ENCODE measurements around the gene CFAP298.
"Not testable (repeated sequence)": the region's sequence is repeated elsewhere in the genome, so short reads cannot be mapped to it uniquely, and the experiment has no call there.

Gene CFAP298, protein sequence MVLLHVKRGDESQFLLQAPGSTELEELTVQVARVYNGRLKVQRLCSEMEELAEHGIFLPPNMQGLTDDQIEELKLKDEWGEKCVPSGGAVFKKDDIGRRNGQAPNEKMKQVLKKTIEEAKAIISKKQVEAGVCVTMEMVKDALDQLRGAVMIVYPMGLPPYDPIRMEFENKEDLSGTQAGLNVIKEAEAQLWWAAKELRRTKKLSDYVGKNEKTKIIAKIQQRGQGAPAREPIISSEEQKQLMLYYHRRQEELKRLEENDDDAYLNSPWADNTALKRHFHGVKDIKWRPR

GRCh38 chr21:32612075-32612998 is at the start of gene CFAP298:
TSS of gene CFAP298 (minus strand) at chr21:32612377. CDS start at chr21:32612243, 134 bp downstream.
- DNase-seq: peak; percentile 92

DNA sequence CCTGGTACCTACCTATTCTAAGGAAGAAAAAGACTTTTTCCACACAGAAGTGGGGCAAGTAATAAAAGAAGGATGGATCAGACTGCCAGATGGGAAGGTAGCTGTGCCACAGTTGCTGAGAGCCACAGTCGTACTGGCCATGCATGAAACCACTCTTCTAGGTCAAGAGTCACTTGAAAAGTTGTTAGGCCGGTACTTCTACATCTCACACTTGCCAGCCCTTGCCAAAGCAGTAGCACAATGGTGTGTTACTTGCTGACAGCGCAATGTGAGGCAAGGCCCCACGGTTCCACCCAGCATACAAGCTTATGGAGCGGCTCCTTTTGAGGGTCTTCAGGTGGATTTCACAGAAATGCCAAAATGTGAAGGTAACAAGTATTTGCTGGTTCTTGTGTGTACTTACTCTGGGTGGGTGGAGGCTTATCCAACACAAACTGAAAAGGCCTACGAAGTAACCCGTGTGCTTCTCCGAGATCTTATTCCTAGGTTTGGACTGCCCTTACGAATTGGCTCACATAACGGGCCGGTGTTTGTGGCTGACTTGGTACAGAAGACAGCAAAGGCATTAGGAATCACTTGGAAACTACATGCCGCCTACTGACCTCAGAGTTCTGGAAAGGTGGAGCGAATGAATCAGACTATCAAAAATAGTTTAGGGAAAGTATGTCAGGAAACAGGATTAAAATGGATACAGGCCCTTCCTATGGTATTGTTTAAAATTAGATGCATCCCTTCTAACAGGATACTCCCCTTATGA is 49.0 kb upstream of the CFAP298 start:
- not testable (repeated sequence) for DNase-seq

DNA sequence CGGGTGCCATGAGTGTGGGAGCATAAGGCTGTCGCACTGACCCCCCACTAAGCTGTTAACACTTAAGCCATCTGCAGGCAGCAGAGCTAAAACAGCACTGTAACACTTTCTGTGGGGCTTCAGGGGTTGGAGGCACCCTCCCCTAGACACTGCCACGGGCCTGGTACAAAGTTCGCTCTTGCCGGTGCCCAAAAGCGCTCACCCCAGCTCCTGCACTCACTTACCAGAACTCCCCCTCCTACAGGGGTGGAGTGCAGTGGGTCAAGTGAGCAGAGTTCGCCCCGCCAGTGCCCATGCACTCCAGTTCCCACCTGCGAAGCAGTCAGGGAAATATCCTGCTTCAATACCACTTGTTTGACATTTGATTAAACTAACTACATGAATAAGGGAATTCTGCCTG is 46.3 kb upstream of the CFAP298 start:
- no peak for DNase-seq

DNA sequence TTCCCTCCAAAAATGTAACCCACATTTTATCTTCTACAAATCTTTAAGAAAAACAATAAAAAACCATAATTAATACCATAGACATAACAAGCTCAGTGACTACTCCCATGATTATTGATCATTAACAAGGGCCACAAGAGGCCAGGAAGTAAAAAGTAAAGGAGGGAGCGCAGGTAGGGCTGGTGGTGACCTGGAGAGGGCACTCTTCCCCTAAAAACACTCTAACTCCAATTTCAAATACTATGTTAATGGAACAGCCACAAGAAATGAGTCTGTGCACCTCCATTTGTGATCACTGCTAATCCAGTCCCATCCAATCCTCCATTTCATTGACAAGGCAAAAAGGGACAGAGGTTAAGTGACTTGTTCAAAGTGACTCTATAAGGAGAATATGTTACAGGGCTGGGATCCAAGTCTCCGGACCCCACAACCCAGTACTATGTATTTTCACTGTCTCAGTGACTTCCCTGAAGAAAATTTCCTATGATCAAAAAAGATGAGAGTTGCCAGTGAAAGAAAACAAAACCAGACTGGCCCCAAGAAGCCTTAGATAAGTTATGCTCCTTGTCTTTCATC is 41.2 kb upstream of the CFAP298 start:
- DNase-seq: peak; percentile 42

DNA sequence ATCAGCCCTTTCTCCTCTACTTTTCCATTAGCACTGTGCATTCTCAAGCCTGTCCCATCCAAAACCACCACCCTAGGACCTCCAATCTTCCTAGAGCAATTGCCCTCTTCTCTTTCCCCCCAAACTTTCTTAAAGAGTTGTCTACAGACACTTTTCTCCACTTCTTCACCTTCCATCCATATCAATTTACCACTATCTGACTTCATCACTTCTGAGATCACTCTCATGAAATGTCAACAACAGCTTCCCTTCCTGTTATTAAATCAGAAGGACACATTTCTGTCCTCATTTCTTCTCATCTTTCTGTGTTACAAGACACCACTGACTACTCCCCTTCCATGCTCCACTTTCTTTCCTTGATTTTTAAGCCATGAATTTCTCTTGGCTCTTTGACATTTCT is 36.0 kb upstream of the CFAP298 start:
- no peak for DNase-seq

DNA sequence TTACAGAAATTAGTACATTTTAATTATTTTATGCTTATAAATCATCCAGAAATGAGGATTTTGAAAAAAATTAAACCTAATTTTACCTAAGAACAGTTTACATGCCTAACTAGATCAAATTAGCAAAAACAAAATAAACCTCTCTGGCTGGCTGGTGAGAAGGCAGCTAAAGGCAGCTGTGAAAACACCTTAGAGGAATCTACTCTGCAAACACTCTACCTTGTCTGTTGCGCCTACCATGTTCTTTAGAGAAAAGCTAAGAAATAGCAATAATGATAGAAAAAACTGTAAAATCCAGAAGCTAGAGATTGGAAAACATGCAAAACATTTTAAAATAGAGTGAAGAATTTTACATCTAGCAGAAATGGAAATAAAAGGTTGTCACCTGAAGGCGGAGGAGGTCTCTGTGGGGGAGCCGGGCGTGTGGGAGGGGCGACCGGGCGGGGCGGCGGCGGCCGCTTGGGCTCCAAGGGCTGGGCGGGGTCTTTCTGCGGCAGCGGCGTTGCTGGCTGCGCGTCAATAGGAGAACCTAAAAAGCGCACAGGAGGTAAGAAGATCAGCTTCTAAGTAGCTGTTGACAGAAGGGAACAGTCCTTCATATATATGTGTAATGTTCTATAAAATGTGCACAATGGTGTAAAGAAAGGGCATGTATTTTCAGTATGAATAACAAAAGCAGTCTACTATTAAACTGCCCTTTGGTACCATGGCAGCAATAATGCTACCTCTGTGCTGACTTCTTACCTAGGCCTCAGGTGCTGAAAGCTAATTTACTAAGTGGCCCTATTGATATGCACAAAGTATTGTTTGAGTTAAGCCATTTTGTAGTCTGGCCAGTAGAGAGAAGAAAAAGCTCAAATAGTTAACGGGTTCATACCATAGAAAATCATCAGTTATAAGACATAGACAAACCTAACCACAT is 33.3 kb upstream of the CFAP298 start:
- DNase-seq: no peak

- DNase-seq: no peak
These were observed 29.8 kb upstream of the CFAP298 start for GRCh38 chr21:32641710-32642698.

GRCh38 chr21:32626621-32627196 is 14.5 kb upstream of the CFAP298 start:
- DNase-seq: no peak

DNA sequence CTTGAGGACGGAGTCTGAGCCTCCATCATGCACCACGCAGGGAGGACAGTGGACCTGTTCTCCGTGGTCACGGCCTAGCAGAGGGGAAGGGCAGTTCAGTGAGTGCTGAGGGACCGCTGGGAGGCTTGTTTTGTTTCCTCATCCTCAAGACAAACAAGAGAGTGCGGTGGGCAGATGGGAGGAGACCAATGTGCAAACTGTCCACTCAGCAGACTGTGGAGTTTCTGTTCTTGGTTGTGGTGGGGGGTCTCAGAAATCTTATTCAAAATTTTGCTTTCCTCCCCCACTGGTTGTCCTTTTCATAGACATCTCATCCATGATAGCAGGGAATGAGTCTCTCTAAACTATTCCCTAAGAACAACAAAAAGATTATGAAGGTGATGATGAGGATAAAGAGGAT is 6.0 kb upstream of the CFAP298 start:
- DNase-seq: not testable (repeated sequence)

DNA sequence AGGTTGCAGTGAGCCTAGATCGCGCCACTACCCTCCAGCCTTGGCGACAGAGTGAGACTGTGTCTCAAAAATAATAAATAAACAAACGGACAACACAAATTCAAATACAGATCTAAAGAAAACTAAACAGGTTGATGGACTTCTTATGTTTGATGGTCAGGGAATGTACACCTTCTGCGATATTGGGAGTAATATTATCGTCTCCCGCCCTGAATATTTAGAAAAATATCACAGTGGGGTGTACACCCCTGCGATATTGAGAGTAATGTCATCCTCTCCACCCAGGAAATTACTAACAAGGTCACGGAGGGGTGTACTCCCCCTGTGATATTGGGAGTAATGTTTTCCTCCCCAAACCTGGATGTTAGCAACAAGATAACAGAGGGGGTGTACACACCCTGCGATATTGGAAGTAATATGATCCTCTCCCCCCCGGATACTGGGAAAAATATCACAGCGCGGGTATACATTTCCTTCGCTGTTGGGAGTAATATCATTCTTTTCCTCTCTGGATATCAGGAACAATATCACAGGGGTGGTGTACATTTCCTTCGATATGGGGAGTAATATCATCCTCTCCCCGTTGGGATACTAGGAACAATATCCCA is 1.4 kb upstream of the CFAP298 start:
- DNase-seq: peak; percentile 2

GRCh38 chr21:32612999-32613337 is 791 bp upstream of the CFAP298 start:
- DNase-seq: no peak

GRCh38 chr21:32611471-32611997 is 643 bp downstream of the CFAP298 start:
- peak; percentile 27 for DNase-seq

DNA sequence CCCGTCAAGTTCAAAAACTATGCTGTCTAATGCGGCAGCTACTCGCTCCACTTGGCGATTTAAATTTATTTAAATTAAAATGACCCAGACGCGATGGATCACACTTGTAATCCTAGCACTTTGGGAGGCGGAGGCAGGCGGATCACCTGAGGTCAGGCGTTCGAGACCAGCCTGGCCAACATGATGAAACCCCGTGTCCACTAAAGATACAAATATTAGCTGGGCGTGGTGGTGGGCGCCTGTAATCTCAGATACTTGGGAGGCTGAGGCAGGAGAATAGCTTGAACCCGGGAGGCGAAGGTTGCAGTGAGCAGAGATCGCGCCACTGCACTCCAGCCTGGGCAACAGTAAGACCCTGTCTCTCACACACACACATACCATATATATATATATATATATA is 1.2 kb downstream of the CFAP298 start:
- DNase-seq: not testable (repeated sequence)

GRCh38 chr21:32608851-32609250 is 3.3 kb downstream of the CFAP298 start:
- DNase-seq: no peak

GRCh38 chr21:32605469-32605868 is 6.7 kb downstream of the CFAP298 start:
- no peak for DNase-seq

DNA sequence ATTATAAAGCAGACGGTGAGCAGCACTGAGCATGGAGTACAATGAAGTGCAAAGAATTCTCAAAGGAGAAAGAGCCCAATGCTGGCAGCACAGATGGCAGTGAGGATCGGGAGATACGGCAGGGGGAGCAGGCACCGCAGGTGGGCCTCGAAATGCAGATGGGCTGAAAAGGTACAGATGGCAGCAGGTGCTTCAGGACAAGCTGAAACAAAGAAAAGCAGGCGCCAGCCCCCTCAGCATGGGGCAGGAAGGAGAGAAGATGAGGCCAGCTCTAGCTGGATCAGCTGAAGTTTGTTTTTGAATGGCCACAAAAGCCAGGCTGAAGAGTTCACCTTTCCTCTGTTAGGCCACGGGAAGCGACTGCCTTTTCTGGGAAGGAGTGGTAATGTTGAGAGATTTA is 7.7 kb downstream of the CFAP298 start:
- DNase-seq: no peak

DNA sequence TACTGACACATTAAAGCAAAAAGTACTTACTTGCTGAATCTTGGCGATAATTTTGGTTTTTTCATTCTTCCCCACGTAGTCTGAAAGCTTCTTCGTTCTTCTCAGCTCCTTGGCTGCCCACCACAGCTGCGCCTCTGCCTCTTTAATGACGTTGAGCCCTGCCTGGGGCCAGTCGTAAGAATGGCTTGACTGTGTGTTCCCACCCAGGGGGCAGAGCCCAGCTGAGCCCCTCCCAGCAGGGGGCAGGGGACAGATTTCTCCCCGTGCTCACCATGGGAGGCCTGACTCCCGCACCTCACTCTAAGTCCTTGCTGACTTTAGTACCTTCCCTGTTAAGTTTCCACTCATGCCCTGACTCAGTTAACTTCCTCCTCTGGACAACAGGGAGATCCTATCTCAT is 9.0 kb downstream of the CFAP298 start:
- no peak for DNase-seq

DNA sequence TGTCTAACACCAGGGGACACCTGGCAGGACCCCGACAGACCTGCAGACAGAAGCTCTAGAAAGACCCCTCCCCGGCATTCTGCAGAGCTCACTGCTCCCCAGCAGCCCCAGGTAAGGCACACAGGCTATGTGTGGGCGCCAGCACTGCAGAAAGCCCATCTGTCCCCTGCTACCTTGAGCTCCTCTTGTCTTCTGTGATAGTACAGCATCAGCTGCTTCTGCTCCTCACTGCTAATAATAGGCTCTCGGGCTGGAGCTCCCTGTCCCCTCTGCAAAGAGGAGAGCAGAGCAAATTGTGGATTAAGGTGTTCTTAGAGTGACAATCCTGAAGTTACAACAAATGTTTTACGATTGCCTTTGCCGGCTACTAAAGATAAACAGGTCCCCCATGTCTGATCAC is 10.1 kb downstream of the CFAP298 start:
- no peak for DNase-seq

- no peak for DNase-seq
These were observed 12.7 kb downstream of the CFAP298 start for GRCh38 chr21:32599526-32599925.

- DNase-seq: no peak
These were observed 13.1 kb downstream of the CFAP298 start for GRCh38 chr21:32599091-32599490.
